NCI-H345 treated with DMSO at 0.1 percent for 48 hours (cell line): Measurements from ENCODE around the gene CANX.
"Not testable (repeated sequence)": the region's sequence is repeated elsewhere in the genome, so short reads cannot be mapped to it uniquely, and the experiment has no call there.

Experiments
- DNase-seq: peaks from one replicate; lab custom pipeline; 2025; ENCODE audit not compliant: unreplicated experiment; lab: John Stamatoyannopoulos, UW

The CANX gene

GRCh38 chr5:179697993-179698934 is 503 bp upstream of the CANX start:
- DNase-seq, result peak; percentile 95

GRCh38 chr5:179699616-179700237 is 960 bp downstream of the CANX start:
- no peak for DNase-seq

DNA sequence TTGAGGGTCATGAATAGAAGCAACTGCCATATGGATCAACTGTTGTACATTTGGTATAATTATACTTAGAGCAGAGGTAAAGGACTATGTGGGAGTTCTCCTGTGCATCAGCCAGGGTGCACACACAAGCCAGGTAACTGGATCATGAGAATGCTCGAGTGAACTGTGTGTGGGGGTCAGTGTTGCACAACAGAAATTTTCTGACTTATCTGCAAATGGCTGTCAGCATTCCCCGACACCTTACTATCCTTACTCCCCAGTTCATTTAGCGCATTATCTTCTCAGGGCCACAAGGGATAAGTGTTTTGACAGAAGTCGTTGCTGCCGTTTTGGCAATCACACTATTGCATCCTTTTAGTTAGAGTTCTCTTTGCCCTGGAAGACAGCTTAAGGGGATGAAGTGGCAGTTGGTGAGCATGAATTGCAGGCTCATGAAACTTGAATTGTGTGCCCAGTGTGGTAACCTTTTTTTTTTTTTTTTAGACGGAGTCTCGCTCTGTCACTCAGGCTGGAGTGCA is 1.7 kb downstream of the CANX start:
- DNase-seq, result no peak

DNA sequence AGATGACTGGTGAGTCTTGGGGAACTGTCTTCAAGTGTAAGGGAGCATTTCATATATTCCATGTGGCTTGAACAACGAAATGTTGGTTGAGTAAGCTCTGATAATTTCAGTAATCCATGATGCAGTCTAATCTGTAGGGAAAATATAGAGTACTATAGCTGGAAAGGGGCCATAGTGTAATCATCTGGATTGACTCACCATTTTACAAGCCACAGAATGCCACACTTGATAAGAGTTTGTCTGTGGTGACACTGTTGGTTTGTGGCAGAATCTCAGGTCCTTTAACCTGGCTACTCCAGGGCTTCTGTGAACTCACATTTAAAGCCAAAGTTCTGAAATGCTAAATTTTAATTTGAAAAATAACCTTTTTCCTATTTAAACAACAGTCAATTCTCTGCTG is 17.5 kb downstream of the CANX start:
- DNase-seq, result no peak

- no peak for DNase-seq
Observed at GRCh38 chr5:179720222-179720621, 21.5 kb downstream of the CANX start.

DNA sequence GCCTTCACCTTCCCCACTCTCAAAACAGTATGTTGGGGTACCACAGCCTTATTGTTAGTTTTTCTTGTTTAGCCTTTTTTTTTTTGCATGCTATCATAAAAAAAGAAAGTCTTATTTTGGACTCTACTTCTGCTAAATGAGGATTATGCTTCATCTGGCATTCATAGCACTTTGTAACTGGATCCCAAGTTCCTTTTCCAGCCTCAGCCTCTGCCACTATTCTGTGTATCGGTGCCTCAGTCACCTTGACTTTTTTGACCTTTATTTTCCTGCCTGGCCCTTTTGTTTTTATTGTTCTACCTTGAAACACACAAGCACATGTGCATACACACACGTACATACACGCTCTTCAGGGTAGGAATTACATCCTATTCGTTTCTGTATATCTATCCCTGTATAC is 25.4 kb downstream of the CANX start:
- no peak for DNase-seq

- no peak for DNase-seq
Observed at GRCh38 chr5:179727106-179727505, 28.3 kb downstream of the CANX start.

- DNase-seq, result no peak
Observed at GRCh38 chr5:179729303-179729702, 30.5 kb downstream of the CANX start.

DNA sequence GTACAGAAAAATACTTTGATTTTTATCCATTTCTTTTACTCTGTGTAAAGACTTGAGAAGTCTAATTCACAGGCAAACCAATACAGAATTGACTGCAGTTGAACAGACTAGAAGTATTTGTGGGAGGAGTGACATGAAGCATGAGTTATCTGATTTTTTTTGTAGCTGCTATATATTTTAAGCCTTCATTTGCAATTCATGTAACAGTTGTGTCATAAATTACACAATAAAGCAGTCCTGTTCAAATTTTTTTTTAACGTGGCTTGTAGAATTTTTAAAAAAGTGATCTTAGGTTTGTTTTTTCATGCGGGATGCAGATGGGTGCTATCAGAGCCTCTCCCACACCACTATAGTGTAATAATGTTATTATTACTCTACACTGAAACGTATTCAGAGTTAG is 31.0 kb downstream of the CANX start:
- DNase-seq, result no peak

DNA sequence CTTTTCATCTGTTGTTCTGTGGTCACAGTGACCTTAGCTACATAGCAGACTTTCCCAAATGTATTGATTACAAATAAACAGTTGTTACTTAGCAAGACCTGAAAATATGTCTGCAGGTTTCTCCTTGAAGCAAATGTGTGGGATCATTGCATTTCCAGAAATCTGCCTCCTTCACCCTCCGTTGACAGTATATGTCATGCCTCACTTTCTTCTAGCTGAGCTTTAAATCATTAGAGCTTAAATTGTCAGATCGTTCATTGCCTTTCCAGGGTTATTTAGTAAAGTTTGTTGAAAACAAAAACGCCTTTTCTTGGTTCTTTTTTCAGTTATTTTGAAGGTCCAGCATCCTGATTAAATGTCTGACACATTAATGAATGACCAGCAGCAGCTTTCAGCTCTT is 31.6 kb downstream of the CANX start:
- DNase-seq, result no peak

- no peak for DNase-seq
Observed at GRCh38 chr5:179730852-179731251, 32.1 kb downstream of the CANX start.

- DNase-seq, result no peak
Observed at GRCh38 chr5:179731791-179732411, 33.1 kb downstream of the CANX start.

DNA sequence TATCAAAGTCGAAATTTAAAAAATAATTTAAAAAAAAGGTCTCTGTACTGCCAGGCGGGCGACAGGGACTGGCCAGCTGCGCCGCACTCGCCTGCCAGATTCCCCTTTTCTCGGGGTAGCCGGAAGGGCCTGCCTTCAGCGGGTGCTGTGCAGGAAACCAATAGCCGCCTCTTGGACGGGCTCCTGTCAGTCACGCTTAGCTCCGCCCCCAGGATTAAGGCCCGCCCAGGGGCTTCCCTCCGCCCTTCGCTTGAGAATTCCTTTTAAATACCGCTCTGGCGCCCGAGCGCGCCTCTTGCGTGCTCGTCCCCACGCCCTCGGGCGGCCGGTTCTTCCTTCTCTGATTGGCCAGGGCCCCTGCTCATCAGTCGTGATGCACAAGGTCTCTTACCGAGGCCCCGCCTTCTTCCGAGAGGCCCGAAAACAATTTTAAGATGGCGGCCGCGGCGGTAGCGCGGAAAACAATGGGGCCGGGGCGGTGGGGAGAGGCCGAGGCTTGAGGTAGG is 33.7 kb downstream of the CANX start, which contains the start of gene MAML1:
Gene MAML1 (plus strand): TSS at position 411 of the 506 bp plus-strand sequence. CDS start 291 bp downstream, outside the sequence.
- peak; percentile 99 for DNase-seq

DNA sequence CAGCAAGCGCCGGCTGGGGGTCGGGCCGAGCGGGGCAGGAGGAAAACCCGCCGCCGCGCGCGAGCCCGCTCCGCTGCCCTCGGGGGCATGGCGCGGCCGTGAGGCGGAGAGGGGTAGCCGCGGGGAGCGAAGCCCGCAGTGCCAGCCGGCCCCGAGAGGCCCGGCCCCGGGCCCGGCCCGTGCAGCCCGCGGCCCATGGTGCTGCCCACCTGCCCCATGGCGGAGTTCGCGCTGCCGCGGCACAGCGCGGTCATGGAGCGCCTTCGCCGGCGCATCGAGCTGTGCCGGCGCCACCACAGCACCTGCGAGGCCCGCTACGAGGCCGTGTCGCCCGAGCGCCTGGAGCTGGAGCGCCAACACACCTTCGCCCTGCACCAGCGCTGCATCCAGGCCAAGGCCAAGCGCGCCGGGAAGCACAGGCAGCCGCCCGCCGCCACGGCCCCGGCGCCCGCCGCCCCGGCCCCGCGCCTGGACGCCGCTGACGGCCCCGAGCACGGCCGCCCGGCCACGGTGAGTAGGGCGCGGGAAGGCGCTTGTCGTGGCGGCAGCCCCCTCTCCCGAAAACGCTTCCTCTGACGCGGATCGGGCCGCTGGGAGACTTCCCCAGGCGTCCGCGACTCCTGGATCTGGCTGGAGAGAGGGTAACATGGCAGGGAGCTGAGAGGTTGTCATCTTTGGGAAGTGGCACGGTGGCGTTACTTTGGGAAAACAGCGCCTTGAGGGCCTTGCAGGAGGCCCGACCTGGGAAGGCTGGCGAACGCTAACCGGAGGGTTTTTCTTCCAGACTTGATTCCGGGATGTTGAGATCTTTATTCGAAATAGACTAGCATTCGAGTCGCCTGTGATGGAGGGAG is 34.4 kb downstream of the CANX start:
- DNase-seq, result no peak

DNA sequence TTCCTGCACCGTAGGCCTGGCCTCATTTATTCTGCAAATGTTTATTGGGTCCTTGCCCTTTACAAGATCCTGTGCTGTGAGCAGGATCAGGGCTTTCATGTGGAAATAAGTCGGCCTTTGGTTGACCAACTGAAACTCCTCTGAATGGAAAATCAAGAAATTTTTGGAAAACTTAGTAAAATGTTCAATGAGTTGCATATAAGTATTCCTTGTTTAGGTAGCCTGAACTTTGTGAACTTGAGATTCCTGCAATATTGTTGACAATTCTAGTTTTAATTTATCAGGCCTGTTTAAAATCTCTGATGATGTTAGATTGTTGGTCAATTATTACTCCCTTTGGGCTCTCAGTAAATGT is 35.0 kb downstream of the CANX start:
- DNase-seq, result no peak

- no peak for DNase-seq
Observed at GRCh38 chr5:179734536-179735164, 35.9 kb downstream of the CANX start.

DNA sequence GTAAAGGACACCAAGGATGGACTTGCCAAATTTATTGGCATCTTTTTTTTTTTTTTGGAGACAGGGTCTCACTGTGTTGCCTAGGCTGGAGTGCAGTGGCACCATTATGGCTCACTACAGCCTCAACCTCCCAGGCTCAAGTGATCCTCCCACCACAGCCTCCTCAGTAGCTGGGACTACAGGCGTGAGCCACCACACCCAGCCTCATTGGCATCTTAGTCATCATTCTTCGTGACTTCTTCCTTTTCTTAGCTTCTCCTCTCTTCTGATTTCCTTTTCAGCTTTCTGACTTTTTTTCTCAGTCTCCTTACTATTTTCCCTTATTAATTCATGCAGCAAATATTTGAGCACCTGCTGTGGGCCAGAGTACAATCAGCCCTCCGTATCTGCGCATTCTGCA is 40.0 kb downstream of the CANX start:
- no peak for DNase-seq

- not testable (repeated sequence) for DNase-seq
Observed at GRCh38 chr5:179744106-179744505, 45.3 kb downstream of the CANX start.

- no peak for DNase-seq
Observed at GRCh38 chr5:179746872-179747271, 48.1 kb downstream of the CANX start.

DNA sequence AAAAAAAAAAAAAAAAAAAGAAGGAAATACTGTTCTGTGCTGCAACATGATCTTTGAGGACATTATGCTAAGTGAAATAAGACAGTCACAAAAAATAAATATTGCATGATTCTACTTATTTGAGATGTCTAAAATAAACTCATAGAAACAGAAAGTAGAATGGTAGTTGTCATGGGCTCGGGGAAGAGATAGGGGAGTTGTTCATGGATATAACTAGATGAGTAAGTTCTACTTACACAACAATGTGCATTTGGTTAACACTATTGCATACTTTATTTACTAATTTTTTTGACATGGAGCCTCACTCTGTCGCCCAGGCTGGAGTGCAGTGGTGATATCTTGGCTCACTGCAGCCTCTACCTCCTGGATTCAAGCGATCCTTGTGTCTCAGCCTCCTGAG is 49.0 kb downstream of the CANX start:
- DNase-seq, result no peak
